Pancreas (tissue), 10 donors: Measurements from ENCODE around the gene AP5Z1. TPM values are rescaled to one million over a fixed set of nuclear protein-coding genes. Genes with fewer than 3 reads are reported as not detected.
A peak's percentile ranks its signal among the peaks of the same experiment; 100 is the strongest.

Experiments used
- ATAC-seq, 4 donors: fragments of 200-7000 bp; cut with Tn5 transposase; one replicate each; pipeline versions ENCODE4 v1.8.0 to v1.9.1; 2020; ENCODE audit warnings: mild to moderate bottlenecking in 4 of 4, moderate library complexity in 4 of 4
- DNase-seq, 6 donors: peaks; one replicate each; pipeline ENCODE4 v3.0.0-alpha.2; 2020
- FAIRE-seq: peaks from 2 replicates; lab custom pipeline; 2012; peaks lifted over from hg19 to GRCh38; lab: Jason Lieb, UNC
- H3K27ac ChIP-seq, 4 donors: fragments of 200-600 bp; sonication (generic); 1 replicate in 3 of 4; 2 replicates in 1 of 4; pipeline versions ENCODE4 v1.5.0 to v1.8.0; 2020
- H3K27me3 ChIP-seq, 4 donors: fragments of 200-600 bp; one replicate each; pipeline ENCODE4 v1.8.0; 2021
- H3K36me3 ChIP-seq, 3 donors: fragments of 200-600 bp; sonication (generic) in 1 of 3; one replicate each; pipeline versions ENCODE4 v1.5.0 to v1.8.0; 2020 to 2021
- H3K4me1 ChIP-seq, 3 donors: fragments of 200-600 bp; one replicate each; pipeline ENCODE4 v1.8.0; 2021
- H3K4me3 ChIP-seq, 4 donors: fragments of 200-600 bp; sonication (generic) in 2 of 4; one replicate each; pipeline versions ENCODE4 v1.5.0 to v1.8.0; 2020 to 2021
- H3K9me3 ChIP-seq, 4 donors: fragments of 200-600 bp; one replicate each; pipeline ENCODE4 v1.8.0; 2021
- WGBS, 2 donors: extraction: QIAGEN DNeasy Blood & Tissue Kit; methylation state at CpG; one replicate each; pipeline ENCODE4 v1.1.7; 2013; 5-methylcytosine and 5-hydroxymethylcytosine counted together
- intact Hi-C, 3 donors: fragments of 100-400 bp; cut with DNase I; formaldehyde crosslinking; loops; one replicate each; pipeline versions ENCODE4 v1.11.1 to v1.14.2; 2022
- polyA plus RNA-seq, 2 donors: library from polyadenylated mRNA; stranded (reverse); fragments of 200-250 nt; gene quantifications; one replicate each; pipeline ENCODE4 v1.2.3, GENCODE V29; 2013
- total RNA-seq, 6 donors: library from RNA; stranded (reverse); fragmentation: NEBNext Ultra II Directional in 4 of 6; extraction: Animal tissue kit (Norgen Biotek cat#: 25700) in 4 of 6; gene quantifications; one replicate each; pipeline versions ENCODE4 v1.2.1 to v1.2.4, GENCODE V29; 2021 to 2023
- TF ChIP-seq, protein P1 (sequence below), 4 donors: fragments of 200-600 bp; sonication (generic) in 3 of 4; IDR thresholded peaks; one replicate each; pipeline versions ENCODE4 v1.5.0 to v1.8.0; 2021; ENCODE audit warnings: antibody characterized with exemption in 4 of 4
- donor health status: healthy with polysubstance abuse.
- donor health status: DM: no; HTN: no; CAD: no; lungs with moderate emphysema.
- donor health status: DM: no; HTN: no; CAD: no.
- donor health status: control.
- donor health status: control.
- donor health status: Bipolar disorder and iron deficiency.
- donor health status: DM: yes; HTN: yes; CAD: no.
- donor health status: DM: no; HTN: no; CAD: no.
- donor health status: DM: no; HTN: no; CAD: no.
- donor health status: DM: yes; HTN: yes; CAD: no.

AP5Z1 gene
- total and polyA plus RNA-seq, 8 donors: 12.8 to 81.2 (median 18.3) TPM

DNA sequence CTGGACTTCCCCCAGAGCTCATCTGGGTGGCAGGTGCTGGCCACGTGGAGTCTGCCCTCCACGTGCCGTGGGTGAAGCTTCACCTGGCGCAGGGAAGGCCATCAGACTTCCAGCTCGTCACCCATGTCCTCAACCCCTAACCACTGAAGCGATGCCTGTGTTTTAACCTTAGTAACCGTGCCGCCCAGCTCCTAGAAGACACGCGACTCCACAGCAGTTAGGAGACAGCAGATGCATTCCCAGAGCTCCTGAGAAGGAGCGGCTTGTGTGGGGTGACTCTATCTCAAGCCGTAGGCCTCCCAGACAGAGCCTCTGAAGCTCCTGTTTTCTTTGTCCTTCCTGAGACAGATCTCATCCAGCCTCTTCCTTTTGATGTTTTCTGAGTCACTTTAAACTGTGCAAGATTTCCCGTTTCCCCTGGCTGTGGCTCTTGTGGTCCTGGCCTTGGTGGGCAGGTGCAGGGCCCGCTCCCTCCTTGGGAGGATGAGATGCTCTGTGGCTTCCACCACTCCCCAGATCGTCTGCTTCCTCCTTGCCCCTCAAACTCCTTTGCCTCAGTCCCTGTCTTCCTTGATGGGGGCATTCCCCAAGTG is 41.4 kb upstream of the AP5Z1 start:
- FAIRE-seq: no peak
- Histone ChIP-seq H3K27ac (no peak overlapping the region), H3K36me3 (no peaks in the 10 kb centered on the region), H3K9me3 (no peaks in the 10 kb centered on the region), H3K27me3 (no peaks in the 10 kb centered on the region), H3K4me1 (no peaks in the 10 kb centered on the region), H3K4me3 (no peak overlapping the region)
- DNase-seq: no peak
- TF ChIP-seq, protein P1, sequence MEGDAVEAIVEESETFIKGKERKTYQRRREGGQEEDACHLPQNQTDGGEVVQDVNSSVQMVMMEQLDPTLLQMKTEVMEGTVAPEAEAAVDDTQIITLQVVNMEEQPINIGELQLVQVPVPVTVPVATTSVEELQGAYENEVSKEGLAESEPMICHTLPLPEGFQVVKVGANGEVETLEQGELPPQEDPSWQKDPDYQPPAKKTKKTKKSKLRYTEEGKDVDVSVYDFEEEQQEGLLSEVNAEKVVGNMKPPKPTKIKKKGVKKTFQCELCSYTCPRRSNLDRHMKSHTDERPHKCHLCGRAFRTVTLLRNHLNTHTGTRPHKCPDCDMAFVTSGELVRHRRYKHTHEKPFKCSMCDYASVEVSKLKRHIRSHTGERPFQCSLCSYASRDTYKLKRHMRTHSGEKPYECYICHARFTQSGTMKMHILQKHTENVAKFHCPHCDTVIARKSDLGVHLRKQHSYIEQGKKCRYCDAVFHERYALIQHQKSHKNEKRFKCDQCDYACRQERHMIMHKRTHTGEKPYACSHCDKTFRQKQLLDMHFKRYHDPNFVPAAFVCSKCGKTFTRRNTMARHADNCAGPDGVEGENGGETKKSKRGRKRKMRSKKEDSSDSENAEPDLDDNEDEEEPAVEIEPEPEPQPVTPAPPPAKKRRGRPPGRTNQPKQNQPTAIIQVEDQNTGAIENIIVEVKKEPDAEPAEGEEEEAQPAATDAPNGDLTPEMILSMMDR (IDR thresholded peaks at IDR 0.05): no peak
- 87 to 89% methylated on average over 15 of the region's 15 CpGs for WGBS, 2 donors
- intact Hi-C loops: no loop called here
- ATAC-seq: no peak

DNA sequence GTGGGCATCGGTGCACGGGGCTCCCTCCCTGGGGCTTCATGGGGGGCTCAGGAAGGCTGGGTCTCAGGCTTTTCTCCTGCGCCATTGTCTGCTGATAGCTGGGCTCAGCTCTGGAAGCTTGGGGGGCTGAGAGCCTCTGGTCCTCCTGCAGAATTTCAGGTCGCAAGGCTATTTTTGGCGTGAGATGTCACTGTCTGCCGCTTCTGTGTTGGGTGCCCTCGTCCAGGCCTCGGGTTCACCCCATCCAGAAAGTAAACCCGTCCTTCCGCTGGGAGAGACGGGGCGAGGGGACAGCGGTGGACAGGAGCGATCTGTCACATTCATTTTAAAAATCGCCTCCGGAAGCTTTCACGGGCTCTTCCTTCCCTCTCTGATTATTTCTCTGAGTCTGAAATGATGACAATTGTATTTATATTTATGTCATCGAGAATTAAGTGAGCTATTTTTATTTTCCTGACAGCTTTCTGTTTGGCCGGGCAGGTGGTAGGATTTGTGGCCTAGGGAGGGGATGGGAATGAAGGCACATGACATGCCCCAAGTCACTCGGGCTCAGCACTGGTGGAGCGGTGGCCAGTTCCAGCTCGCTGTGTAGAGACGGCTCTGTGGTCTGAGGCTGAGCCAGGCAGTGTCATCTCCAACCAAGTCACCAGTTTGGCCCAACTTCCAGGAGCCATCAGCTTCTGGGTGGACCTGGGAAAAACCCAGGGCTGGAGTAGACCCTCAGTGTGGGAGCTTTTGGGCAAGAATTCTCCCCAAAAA is 40.7 kb upstream of the AP5Z1 start:
- Histone ChIP-seq H3K4me3 (no peak overlapping the region), H3K36me3 (no peaks in the 10 kb centered on the region), H3K4me1 (peaks cover 0 to 3% (median 0%) of the 10 kb centered on the region in 3 donors), H3K27me3 (no peaks in the 10 kb centered on the region), H3K9me3 (no peaks in the 10 kb centered on the region), H3K27ac (no peak overlapping the region)
- TF ChIP-seq, protein P1 (IDR thresholded peaks at IDR 0.05): no peak
- 90 to 91% methylated on average over 23 of the region's 23 CpGs for WGBS, 2 donors
- no peak for DNase-seq
- ATAC-seq: no peak
- intact Hi-C loops: no loop called here
- no peak for FAIRE-seq

- Histone ChIP-seq H3K27ac (no peak overlapping the region), H3K36me3 (peaks cover 0 to 12% (median 5%) of the 10 kb centered on the region in 3 donors), H3K27me3 (no peaks in the 10 kb centered on the region), H3K9me3 (no peaks in the 10 kb centered on the region), H3K4me3 (no peak overlapping the region), H3K4me1 (peaks cover 0 to 5% (median 0%) of the 10 kb centered on the region in 3 donors)
- WGBS, 2 donors: 93 to 94% methylated on average over 15 of the region's 15 CpGs
- intact Hi-C loops: no loop called here
- DNase-seq (no peak), FAIRE-seq (no peak), ATAC-seq (no peak)
- TF ChIP-seq, protein P1 (IDR thresholded peaks at IDR 0.05): no peak
These were observed 38.1 kb upstream of the AP5Z1 start for GRCh38 chr7:4737300-4737699.

- H3K27me3 ChIP-seq: no peaks in the 10 kb centered on the region
- peak; percentile 53 to 73 (median 70) for ATAC-seq
- peak in 2 of 6 donors; percentile 21 to 40 for DNase-seq
- WGBS, 2 donors: 34 to 39% methylated on average over 23 of the region's 23 CpGs
- intact Hi-C loops: no loop called here
- peak overlapping the region in 3 of 4 donors; percentile 8 to 53 (median 9) for H3K27ac ChIP-seq
- peaks cover 0 to 14% (median 5%) of the 10 kb centered on the region in 3 donors for H3K36me3 ChIP-seq
- H3K4me1 ChIP-seq: peaks cover 0 to 5% (median 2%) of the 10 kb centered on the region in 3 donors
- no peak for FAIRE-seq
- TF ChIP-seq, protein P1 (IDR thresholded peaks at IDR 0.05): no peak
- no peaks in the 10 kb centered on the region for H3K9me3 ChIP-seq
- H3K4me3 ChIP-seq: peak overlapping the region in 2 of 4 donors; percentile 13 to 22
These were observed 36.5 kb upstream of the AP5Z1 start for GRCh38 chr7:4738711-4739527.
